Measurements from ENCODE around the gene CKS1B. TPM values are rescaled to one million over a fixed set of nuclear protein-coding genes. Genes with fewer than 3 reads are reported as not detected.

Gene CKS1B
- polyA plus RNA-seq, 3 donors from 2014 or later, result 59.5 to 82.7 (median 67.5) TPM

Other genes with a start within 250 kb of the CKS1B start
- not detected for gene KCNN3, start 104.4 kb upstream of the CKS1B start, polyA plus RNA-seq
- 10 to 100 TPM; 52.5 to 53.8 (median 53.6) TPM for gene PMVK, start 38.0 kb upstream of the CKS1B start, polyA plus RNA-seq
- 100 to 1,000 TPM in 1 of 3 donors, 10 to 100 TPM in 2; 45.1 to 117 (median 94.6) TPM for gene PBXIP1, start 18.6 kb upstream of the CKS1B start, polyA plus RNA-seq
- gene PYGO2, start 12.9 kb upstream of the CKS1B start, polyA plus RNA-seq, result 10 to 100 TPM; 15.0 to 39.1 (median 15.4) TPM
- gene SHC1, start 3.9 kb upstream of the CKS1B start, polyA plus RNA-seq, result 10 to 100 TPM; 32.3 to 49.4 (median 42.5) TPM
- gene FLAD1, start 8.7 kb downstream of the CKS1B start, polyA plus RNA-seq, result 10 to 100 TPM; 40.9 to 99.7 (median 41.7) TPM
- not detected for gene LENEP, start 18.9 kb downstream of the CKS1B start, polyA plus RNA-seq
- 1 to 10 TPM in 2 of 3 donors, under 1 TPM in 1; 0.96 to 3.3 (median 1.8) TPM for gene ZBTB7B, start 28.1 kb downstream of the CKS1B start, polyA plus RNA-seq
- not detected for gene DCST2, start 59.1 kb downstream of the CKS1B start, polyA plus RNA-seq
- not detected for gene DCST1, start 59.1 kb downstream of the CKS1B start, polyA plus RNA-seq
- 10 to 100 TPM; 10.4 to 27.1 (median 24.3) TPM for gene ADAM15, start 76.6 kb downstream of the CKS1B start, polyA plus RNA-seq
- gene EFNA4, start 89.1 kb downstream of the CKS1B start, polyA plus RNA-seq, result 1 to 10 TPM; 1.1 to 3.0 (median 2.6) TPM
- 1 to 10 TPM in 1 of 3 donors, under 1 TPM in 2; 0.70 to 2.3 (median 0.94) TPM for gene EFNA3, start 104.2 kb downstream of the CKS1B start, polyA plus RNA-seq
- gene EFNA1, start 153.2 kb downstream of the CKS1B start, polyA plus RNA-seq, result 1 to 10 TPM in 2 of 3 donors, under 1 TPM in 1; 0.64 to 4.0 (median 1.1) TPM
- gene SLC50A1, start 161.2 kb downstream of the CKS1B start, polyA plus RNA-seq, result 100 to 1,000 TPM in 1 of 3 donors, 10 to 100 TPM in 2; 59.5 to 120 (median 93.0) TPM
- 100 to 1,000 TPM; 103 to 274 (median 126) TPM for gene DPM3, start 165.8 kb downstream of the CKS1B start, polyA plus RNA-seq
- 100 to 1,000 TPM; 396 to 465 (median 435) TPM for gene KRTCAP2, start 198.6 kb downstream of the CKS1B start, polyA plus RNA-seq
- under 1 TPM in 1 of 3 donors, not detected in 2; 0.43 TPM for gene TRIM46, start 199.2 kb downstream of the CKS1B start, polyA plus RNA-seq
- gene THBS3, start 233.2 kb downstream of the CKS1B start, polyA plus RNA-seq, result 1 to 10 TPM in 2 of 3 donors, not detected in 1; 1.3 to 1.8 TPM
- 10 to 100 TPM; 51.1 to 62.6 (median 55.1) TPM for gene MTX1, start 234.0 kb downstream of the CKS1B start, polyA plus RNA-seq